ENCODE measurements around the gene DNAJC6.

- no peak for TF ChIP-seq CTCF (IDR thresholded peaks at IDR 0.05)
- TF ChIP-seq POLR2A (IDR thresholded peaks at IDR 0.05), result no peak
- no peak for TF ChIP-seq POLR2AphosphoS5 (IDR thresholded peaks at IDR 0.05)
Observed at GRCh38 chr1:65344171-65344814, 35.0 kb downstream of the DNAJC6 start.
